Right lung (tissue), 5 donors: ENCODE measurements around the gene KIFC1. TPM values are rescaled to one million over a fixed set of nuclear protein-coding genes. Genes with fewer than 3 reads are reported as not detected.

Experiments used
- DNase-seq, 2 donors: peaks; one replicate each; pipeline ENCODE4 v3.0.0-alpha.2; 2013
- polyA plus RNA-seq, 5 donors: library from polyadenylated mRNA; unstranded; fragments of 120-200 nt; gene quantifications; one replicate each; pipeline versions ENCODE4 v1.2.1 to v1.2.3, GENCODE V29; 2013; ENCODE audit warnings: inconsistent platforms in 1 of 5, low replicate concordance in 1 of 5; ENCODE audit not compliant: insufficient read length in 5 of 5, insufficient read depth in 1 of 5

Gene KIFC1
- polyA plus RNA-seq, 5 donors = 28.6 to 72.8 (median 47.1) TPM

DNA sequence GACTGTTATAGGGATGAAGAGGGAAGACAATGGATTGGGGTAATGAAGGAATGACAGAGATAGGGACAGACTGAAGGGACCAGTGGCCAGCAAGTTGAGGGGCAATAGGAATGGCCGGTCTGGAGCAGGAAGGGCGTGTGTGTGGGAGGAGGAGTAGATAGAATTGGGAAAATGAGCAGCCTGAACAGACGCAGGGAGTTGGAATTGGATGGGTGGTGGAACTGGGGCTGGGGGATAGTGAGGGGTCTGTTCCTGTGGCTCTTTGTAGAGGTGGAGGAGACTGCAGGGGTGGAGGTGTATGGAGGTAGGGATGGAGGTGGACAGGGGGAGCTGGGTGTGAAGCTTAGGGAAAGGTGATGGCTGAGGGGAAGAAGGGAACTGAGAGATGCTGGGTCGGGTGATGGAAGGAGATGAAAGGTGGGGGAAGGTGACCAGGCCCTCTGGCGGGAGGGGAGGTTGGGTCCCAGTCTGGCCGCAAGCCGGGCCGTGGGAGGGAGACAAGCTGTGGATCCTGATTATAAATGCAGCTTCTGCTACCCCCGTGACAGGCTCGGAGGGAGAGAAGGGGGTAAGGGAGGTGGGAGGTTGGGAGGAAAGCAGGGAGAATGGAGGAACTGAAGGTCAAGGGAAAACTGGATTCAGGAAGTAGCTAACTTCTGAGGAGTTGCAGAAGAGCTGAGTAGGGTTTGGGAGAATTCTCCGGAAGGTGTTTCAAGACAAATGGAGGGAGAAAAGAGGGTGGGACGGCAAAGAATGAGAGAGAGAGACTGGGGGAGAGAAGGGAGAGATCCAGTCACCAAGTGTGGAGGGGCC lies 33.4 kb downstream of the KIFC1 start:
- no peak for DNase-seq

DNA sequence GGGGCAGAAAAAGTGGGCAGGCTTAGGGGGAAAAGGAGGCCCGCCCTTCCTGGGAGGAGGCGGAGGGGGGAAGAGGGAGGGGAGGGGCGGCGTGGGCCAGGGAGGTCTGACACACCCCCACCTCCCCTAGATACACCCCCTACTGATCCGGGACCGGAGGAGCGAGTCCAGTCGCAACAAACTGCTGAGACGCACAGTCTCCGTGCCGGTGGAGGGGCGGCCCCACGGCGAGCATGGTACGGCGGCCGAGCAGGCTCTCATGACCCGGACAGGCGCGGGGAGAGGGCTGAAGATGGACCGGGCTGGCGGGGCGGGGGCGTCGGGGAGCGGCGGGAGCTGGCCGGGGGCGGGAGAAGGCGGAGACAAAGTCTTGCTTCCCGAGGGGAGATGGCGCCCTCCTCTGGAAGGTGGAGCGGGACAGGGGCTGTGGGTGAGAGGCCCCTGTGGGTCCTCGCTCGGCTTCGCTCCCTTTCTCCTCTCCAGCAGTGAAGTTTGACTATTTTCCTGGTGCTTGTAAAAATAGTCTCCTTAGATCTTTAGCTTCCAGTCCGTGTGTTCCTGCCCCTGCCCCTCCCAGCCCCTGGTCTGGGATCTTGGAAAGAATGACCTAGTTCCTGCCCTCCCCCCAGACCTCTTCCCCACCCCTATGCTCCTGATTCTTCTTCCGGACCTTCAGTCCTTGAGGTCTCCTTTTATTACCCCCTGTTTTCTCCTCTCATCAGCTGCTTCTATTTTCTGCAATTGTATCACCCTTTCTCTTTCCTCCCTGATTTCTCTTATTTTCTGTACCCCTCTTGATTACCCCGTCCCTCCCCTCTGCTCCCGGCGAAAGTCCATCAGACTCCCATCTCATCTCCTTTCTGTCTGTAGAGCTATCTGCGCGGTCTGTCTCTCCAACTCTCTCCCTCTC lies 34.3 kb downstream of the KIFC1 start:
- DNase-seq = peak; percentile 87

DNA sequence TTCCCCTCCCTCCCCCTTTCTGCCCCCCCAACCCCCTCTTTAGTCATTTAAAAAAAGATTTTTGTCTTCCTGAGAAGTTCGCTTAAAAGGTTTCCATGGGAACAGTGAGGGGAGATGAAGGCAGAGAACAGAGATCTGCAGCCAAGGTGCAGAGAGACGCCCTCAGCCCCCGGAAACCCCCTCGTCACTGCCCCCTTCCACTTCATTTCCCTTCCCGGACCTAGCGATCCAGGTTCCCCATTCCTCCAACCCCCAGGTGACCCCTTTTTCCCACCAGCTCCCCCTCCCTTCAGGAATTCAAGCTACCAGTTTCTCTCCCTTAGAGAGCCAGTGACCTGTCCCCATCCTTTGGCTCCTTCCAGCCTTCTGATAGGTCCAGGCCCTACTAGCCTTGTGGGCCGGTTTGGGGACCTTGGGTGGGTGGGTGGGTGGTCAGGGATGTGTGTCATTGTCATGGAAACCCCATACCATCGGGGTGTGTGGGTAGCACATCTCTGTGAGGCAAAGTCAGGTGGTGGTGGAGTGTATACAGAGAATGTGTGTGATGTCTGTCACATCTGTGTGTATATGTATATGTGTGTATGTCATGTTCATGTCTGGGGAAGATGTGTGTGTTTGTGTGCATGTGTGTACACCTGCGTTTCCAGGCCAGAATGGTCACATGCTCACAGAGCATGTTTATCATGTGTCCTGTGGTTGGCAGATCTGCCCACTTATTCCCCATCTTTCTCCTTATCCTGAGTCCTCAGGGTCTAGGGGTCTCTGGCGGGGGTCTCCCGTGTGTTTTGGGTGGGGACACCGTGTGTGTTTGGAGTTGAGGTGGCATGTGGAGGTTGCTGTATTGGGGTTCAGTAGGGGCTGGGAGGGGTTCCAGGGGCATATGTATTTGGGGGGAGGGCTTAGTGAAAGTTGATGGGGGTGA lies 35.2 kb downstream of the KIFC1 start:
- no peak for DNase-seq

DNA sequence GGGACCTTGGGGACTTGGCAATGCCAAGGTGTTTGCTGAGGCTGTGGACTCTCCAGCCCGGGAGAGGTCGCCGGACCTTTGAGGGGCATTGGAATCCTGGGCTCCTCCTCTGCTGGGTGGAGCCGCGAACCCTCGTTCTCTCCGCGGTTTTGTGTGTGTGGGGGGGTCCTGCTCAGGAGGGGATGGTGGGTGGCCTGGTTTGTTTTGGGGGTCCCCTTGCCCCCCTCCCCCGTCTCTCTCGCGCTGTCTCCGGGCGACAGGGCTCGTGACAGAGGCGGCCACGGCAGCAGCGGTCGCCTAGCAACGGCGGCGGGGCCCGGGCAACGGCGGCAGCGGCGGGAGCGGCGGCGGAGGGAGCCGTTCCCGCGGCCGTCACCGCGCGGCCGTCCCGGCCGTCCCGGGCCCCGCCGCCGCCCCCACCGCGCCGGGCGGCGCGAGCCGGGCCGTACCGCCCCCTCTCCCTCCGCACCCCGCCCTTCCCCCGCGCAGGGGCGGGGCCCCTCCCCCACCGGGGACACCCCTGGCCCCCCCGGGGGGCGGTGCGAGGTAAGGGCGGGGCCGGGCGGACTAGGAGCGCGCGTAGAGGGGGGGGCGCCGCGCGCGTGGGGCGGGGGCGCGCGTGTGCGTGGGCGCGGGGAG lies 36.1 kb downstream of the KIFC1 start:
- no peak for DNase-seq

DNA sequence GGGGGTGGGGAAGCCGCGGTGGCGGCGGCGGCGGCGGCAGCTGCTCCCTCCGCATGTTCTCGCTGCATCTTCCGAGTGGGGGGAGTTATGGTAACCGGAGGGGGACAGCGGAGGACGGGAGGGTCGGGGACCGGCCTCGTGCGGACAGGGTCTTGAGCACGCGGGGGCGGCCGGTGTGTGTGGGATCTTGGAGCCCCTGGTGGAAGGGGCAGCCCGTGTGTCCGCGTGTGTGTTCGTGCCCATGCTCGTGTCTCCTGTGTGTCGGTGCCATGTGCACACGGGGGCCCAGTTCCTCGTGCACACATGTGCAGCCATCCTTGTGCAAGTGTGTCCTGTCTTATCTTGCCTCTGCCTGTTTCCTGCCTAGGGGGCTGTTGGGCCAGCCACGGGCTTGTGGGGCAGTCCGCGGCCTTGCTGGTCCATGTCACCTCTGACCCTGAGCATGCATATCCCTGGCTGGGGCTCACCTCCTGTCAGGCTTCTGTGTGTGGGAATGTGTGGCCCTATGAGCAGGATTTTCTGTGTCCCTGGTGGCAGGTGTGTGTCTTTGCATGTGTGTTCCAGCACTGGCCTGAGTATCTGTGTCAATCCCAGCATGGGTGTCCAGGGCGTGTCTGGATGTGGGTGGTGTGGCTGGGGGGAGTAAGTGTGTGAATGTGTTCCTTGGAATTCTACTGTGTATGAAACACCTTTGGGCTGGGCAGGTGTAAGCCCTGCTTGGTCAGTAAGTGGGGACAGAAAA lies 36.8 kb downstream of the KIFC1 start:
- DNase-seq = no peak

DNA sequence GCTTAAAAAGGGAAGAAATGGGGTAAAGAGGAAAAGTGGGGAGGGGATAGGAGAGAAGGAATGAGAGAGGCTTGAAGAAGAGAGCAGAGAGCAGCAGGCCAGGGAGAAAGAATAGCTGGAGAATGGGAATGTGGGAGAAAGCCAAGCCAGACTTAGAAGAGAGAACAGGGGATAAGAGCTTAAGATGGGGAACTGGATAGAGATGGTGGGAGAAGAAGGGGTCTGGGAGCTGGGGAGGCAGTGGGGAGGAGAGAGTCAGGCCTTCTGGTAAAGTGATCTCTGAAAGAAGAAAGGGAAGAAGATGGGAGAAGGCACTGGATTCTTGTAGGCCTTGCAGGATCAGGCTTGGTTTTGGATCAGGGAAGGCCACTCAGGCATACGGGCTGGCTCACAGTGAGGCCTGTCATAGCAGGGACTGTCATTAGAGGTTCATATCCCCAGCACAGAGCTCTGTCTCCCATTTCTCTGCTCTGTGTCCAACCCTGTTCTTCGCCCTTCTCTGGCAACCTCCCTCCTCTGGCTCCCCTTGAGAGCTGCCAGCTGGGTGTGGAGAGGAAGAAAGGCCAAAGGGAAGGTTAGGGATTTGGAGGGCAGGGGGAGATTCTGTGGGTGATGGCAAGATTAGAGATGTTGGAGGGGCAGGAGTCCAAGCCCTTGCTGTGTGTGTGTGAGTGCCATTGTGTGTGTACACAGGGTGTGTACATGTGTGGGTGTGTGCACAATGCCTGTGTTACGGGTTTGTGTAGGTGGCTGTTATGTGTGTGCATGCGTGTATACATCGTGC lies 37.5 kb downstream of the KIFC1 start:
- DNase-seq = no peak

DNA sequence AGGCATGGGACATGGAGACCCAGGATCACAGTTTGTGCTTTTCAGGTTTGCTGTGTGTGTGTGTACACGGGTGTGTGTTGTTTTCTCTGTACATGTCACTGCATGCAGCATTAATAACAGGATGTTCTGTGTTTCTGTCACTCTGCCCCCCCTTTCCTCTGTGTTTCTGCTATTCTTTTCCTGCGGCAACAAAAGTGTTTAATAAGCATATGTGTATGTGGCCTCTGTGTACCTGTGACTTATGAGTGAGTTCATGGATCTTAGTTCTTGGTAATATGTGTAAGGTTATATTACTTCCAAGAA lies 38.1 kb downstream of the KIFC1 start:
- no peak for DNase-seq

DNA sequence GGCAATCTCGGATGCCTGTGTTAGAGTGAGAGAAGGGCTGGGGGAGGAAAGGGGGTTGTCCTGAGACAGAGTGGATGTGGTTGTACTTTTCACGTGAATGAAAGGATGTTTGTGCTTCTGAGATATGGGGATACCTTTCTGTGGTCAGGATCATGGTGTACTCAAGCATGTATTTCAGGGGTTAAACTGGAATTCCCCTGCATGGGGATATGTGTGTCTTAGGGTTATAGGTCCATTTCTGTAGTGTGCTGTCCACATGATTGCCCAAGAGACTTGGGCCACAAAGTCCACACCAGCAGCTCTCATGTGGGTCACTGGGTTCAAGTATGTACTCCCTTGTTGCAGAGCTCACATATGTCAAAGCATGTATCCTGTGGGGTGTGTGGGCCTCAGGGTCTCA lies 38.7 kb downstream of the KIFC1 start:
- DNase-seq = no peak

DNA sequence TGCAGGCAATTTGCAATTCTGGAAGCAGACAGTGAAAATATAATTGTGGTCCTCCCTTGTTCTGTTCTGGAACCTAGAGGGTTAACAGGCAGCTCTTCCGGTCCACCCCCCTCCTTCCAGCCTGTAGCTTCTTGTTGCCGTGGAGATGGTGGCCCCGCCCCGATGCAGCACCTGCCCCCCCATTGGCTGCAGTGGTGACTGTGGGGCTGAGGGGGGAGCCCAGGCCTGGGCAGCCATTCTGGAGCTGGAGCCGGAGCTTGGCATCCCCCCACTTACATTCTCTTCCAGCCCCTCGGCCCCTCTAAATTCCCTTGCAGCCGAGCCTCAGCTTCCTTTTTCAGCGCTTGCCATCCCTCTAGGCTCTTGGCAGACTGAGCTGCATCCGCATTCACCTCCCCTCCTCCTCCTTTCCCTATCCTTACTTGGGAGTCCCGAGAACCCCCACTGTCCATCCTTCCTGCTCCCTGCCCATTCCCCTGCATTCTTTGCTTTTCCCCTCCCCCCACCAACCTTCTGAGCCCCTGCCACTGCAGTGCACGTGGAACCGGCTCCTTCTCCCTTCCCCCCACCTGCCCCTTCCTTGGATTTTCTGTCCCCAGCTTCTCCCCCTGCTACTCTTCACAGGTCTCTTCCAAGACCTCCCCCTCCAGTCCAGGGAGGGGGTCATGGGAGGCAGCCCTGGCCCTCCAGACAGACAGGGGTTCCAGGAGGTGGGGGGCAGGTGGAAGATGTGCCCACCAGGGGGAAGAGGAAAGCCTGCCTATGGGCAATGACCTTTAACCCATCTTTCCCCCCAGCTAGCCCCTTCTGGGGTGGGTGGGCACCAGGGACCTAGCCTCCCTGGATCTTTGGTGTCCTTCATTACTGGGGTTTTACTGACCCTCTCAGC lies 39.6 kb downstream of the KIFC1 start:
- DNase-seq = peak in 1 of 2 donors; percentile 57

DNA sequence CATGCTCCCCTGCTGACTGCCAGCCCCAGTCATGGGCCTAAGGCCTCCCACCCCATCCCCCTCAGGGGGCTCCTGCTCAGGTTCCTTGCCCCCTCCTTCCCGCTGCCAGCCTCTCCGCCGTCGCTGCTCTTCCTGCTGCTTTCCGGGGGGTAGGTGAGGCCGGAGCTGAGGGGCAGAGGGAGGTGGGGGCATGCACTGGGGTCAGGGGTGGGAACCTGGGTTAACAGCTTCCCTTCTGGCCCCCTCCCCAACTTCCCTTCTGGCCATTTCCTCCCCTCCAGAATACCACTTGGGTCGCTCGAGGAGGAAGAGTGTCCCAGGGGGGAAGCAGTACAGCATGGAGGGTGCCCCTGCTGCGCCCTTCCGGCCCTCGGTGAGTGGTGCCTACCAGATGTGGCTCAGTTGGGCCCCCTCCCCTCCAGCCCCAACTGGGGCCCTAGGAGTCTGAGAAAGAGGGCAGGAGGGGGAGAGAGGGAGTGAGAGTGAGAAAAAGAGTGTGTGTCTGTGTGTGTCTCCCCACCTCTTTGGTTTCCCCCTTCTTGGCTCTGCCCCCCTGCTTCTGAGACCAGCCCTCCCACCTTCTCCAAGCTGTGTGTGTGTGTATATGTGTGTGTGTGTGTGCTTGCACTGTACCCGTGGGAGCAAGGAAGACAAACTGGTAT lies 40.4 kb downstream of the KIFC1 start:
- no peak for DNase-seq

DNA sequence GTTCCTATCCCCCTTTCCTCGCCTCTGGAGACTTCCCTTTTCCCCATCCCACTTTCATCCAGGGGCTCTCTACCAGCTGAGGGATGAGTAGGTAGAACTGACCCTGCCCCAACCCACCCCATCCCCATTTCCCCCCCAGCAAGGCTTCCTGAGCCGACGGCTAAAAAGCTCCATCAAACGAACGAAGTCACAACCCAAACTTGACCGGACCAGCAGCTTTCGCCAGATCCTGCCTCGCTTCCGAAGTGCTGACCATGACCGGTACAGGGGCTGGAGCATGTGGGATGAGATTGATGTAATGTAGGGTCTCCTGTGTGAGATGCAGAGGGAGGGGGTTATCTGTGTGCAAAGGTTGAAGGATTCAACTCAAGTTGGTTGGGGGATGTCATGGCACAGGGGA lies 40.9 kb downstream of the KIFC1 start:
- DNase-seq = no peak

DNA sequence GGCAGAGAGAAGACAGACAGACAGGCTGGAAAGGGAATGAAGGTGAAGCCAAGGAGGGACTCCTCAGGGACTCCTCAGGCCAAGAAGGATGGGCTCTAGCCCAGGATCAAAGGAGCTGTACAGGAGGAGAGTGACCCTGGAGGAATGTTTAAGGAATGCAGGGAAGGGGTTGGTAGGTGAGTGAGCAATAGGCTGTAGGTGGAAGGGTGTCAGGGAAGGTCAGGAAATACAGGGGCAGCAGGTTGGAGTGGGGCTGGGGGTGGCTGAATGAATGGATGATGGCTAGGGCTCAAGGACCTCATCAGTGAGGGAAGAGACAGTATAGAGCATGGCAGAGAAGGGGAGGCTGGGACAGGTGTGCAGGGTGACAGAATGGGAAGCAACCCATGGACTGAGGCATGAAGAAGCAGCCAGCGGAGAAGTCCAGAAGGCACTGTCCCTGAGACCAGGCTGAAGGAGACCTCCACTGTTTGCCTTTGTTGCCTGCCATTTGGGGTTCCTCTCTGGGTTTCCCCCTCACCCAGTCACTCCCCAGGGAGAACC lies 41.4 kb downstream of the KIFC1 start:
- no peak for DNase-seq

DNA sequence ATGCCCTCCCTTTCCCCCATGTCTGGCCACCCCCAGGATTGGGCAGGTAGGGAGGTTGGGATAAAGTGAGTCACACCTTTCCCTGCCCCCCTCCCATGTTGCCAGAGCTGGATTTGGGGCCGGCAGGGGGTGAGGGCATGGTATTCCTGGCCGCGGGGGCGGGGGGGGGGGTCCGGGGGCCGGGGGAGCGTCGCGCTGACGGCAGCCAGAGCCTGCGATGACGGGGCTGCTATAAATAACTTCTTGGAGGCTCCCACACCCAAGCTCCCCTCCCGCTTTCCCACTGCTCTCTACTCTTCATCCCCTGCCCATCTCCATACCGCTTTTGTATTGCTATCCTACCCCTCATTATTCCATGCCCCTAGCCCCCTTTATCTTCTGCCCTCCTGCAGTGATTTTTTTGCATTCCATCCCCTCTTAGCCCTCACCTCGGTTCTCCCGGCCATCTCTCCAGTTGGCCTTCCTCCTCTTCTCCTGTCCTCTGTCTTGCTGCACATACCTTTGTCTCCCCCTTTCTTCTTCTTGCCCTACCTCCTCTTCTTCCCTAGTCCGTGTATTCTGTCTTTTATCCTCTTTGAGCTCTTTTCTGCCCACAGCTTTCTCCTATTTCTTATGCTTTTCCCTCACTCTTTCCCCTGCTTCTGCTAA lies 42.0 kb downstream of the KIFC1 start:
- no peak for DNase-seq

DNA sequence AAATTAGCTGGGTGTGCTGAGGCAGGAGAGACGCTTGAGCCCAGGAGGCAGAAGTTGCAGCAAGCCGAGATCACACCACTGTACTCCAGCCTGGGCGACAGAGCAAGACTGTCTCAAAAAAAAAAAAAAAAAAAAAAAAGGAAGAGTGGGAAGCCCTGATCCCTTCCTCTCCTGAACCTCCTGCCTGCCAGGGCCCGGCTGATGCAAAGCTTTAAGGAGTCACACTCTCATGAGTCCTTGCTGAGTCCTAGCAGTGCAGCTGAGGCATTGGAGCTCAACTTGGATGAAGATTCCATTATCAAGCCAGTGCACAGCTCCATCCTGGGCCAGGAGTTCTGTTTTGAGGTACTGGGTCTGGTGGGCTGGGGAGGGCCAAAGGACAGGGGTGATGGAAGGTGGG lies 43.3 kb downstream of the KIFC1 start:
- DNase-seq = no peak

DNA sequence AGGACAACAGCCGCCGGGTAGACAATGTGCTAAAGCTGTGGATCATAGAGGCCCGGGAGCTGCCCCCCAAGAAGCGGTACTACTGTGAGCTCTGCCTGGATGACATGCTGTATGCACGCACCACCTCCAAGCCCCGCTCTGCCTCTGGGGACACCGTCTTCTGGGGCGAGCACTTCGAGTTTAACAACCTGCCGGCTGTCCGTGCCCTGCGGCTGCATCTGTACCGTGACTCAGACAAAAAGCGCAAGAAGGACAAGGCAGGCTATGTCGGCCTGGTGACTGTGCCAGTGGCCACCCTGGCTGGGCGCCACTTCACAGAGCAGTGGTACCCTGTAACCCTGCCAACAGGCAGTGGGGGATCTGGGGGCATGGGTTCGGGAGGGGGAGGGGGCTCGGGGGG lies 46.0 kb downstream of the KIFC1 start:
- DNase-seq = no peak

DNA sequence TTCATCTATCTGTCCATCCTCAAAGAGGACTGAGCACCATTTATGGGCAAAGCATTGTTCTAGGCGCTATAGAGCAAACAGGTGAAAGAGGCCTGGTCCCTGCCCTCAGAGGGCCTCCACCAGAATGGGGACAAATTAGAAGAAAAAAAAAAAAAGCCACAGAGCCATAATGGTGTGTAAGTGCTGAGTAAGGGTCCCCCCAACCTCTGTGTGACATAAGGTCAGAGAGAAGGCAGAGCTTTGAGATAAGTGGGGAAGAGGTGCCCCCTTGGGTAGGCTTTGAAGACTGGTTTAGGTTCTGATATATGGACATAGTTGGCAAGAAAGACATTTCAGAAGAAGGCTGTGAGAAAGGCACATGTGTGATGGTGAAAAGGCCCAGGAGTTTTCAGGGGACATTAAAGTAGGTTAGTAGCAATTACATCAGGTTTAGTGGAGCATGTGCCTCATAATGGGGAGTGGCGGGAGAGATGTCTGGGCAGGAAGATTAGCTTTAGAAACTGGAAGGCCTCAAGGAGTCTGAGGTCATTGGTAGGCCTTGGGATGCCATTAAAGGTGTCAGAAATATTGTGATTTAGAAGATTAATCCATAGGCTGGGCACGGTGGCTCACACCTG lies 47.5 kb downstream of the KIFC1 start:
- no peak for DNase-seq
